HG03575 (cell line): ENCODE measurements around the gene TMEM186.
"Not testable (repeated sequence)": the region's sequence is repeated elsewhere in the genome, so short reads cannot be mapped to it uniquely, and the experiment has no call there.

ENCODE experiments used
- ATAC-seq: cut with Tn5 transposase; IDR thresholded peaks from one replicate; pipeline ENCODE4 v1.9.1; 2021; ENCODE audit not compliant: unreplicated experiment, insufficient number of reproducible peaks, low FRiP score; ENCODE audit errors: extremely low read depth

Gene TMEM186

DNA sequence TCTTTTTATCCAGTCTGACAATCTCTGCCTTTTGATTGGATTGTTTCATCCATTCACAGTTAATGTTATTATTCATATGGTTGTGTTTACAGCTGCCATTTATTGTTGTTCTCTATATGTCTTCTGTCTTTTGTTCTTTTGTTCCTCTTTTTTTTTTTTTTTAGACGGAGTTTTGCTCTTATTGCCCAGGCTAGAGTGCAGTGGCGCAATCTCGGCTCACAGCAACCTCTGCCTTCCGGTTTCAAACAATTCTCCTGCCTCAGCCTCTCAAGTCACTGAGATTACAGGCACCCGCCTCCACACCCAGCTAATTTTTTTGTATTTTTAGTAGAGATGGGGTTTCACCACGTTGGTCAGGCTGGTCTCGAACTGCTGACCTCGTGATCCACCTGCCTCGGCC lies 48.5 kb downstream of the TMEM186 start:
- ATAC-seq = not testable (repeated sequence)
